IMR-90 (cell line): Measurements from ENCODE around the gene SLC26A1.

Experiments
- BHLHE40 ChIP-seq: fragments of 150-350 bp; IDR thresholded peaks from 2 replicates; pipeline ENCODE4 v1.6.1; 2016; ENCODE audit warnings: mild to moderate bottlenecking, low read depth, low read length
- CHD1 ChIP-seq: IDR thresholded peaks from 2 replicates; pipeline ENCODE4 v1.6.1; 2012; ENCODE audit warnings: low read depth, low read length, improper control_type of control experiment
- CTCF ChIP-seq: conservative IDR thresholded peaks from 2 replicates; pipeline ENCODE4 v1.5.1; 2012; ENCODE audit warnings: mild to moderate bottlenecking, low read depth, low read length, improper control_type of control experiment
- MAFK ChIP-seq: IDR thresholded peaks from 2 replicates; pipeline ENCODE4 v1.6.1; 2012; ENCODE audit warnings: low read depth, low read length, improper control_type of control experiment
- MAZ ChIP-seq: IDR thresholded peaks from 2 replicates; pipeline ENCODE4 v1.6.1; 2012; ENCODE audit warnings: low read depth, mild to moderate bottlenecking, low read length, improper control_type of control experiment, moderate library complexity, borderline replicate concordance
- MXI1 ChIP-seq: IDR thresholded peaks from 2 replicates; pipeline ENCODE4 v1.6.1; 2012; ENCODE audit warnings: low read depth, mild to moderate bottlenecking, low read length, moderate library complexity, borderline replicate concordance
- POLR2A ChIP-seq: IDR thresholded peaks from 2 replicates; pipeline ENCODE4 v1.6.1; 2012; ENCODE audit warnings: mild to moderate bottlenecking, low read depth, low read length
- RAD21 ChIP-seq: IDR thresholded peaks from 2 replicates; pipeline ENCODE4 v1.6.1; 2012; ENCODE audit warnings: low read length, improper control_type of control experiment
- RCOR1 ChIP-seq: IDR thresholded peaks from 2 replicates; pipeline ENCODE4 v1.6.1; 2012; ENCODE audit warnings: mild to moderate bottlenecking, low read length, improper control_type of control experiment; ENCODE audit not compliant: insufficient replicate concordance
- SMC3 ChIP-seq: fragments of 150-350 bp; IDR thresholded peaks from 2 replicates; pipeline ENCODE4 v1.6.1; 2016; ENCODE audit warnings: low read depth, mild to moderate bottlenecking, antibody characterized with exemption, low read length, moderate library complexity
- USF2 ChIP-seq: fragments of 150-350 bp; IDR thresholded peaks from 2 replicates; pipeline ENCODE4 v1.6.1; 2017; ENCODE audit warnings: mild to moderate bottlenecking, antibody characterized with exemption, low read length, low read depth

GRCh38 chr4:957231-957580 is 36.0 kb downstream of the SLC26A1 start:
- TF ChIP-seq CTCF (no peak), SMC3 (no peak), MXI1 (no peak), RCOR1 (no peak), BHLHE40 (no peak), RAD21 (no peak), POLR2A (no peak), MAZ (no peak), MAFK (no peak), USF2 (no peak), CHD1 (no peak)
